ENCODE measurements around the gene UNC13B. TPM values are rescaled to one million over a fixed set of nuclear protein-coding genes. Genes with fewer than 3 reads are reported as not detected.

UNC13B gene
- 24.5 and 24.9 TPM in 2 replicates for total RNA-seq
- long read RNA-seq, partial matches to known transcripts: 25 of 29 reads
- long read RNA-seq, other reads (novel, unspliced or antisense): 4 of 29 reads

- peak within 1 kb of the TSS; percentile 94 for H3K4me3 Mint-ChIP-seq (ENCODE audit: unreplicated experiment)
- peak within 1 kb of the TSS; percentile 87 for H3K27ac Mint-ChIP-seq (ENCODE audit: unreplicated experiment)
- TF ChIP-seq, protein P1, sequence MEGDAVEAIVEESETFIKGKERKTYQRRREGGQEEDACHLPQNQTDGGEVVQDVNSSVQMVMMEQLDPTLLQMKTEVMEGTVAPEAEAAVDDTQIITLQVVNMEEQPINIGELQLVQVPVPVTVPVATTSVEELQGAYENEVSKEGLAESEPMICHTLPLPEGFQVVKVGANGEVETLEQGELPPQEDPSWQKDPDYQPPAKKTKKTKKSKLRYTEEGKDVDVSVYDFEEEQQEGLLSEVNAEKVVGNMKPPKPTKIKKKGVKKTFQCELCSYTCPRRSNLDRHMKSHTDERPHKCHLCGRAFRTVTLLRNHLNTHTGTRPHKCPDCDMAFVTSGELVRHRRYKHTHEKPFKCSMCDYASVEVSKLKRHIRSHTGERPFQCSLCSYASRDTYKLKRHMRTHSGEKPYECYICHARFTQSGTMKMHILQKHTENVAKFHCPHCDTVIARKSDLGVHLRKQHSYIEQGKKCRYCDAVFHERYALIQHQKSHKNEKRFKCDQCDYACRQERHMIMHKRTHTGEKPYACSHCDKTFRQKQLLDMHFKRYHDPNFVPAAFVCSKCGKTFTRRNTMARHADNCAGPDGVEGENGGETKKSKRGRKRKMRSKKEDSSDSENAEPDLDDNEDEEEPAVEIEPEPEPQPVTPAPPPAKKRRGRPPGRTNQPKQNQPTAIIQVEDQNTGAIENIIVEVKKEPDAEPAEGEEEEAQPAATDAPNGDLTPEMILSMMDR (IDR thresholded peaks at IDR 0.05): peak; percentile 30
Observed at GRCh38 chr9:35161713-35162604, at the start of gene UNC13B. Gene UNC13B, plus strand, starts transcription at chr9:35162009. Its CDS starts 275 bp downstream, at chr9:35162284.

DNA sequence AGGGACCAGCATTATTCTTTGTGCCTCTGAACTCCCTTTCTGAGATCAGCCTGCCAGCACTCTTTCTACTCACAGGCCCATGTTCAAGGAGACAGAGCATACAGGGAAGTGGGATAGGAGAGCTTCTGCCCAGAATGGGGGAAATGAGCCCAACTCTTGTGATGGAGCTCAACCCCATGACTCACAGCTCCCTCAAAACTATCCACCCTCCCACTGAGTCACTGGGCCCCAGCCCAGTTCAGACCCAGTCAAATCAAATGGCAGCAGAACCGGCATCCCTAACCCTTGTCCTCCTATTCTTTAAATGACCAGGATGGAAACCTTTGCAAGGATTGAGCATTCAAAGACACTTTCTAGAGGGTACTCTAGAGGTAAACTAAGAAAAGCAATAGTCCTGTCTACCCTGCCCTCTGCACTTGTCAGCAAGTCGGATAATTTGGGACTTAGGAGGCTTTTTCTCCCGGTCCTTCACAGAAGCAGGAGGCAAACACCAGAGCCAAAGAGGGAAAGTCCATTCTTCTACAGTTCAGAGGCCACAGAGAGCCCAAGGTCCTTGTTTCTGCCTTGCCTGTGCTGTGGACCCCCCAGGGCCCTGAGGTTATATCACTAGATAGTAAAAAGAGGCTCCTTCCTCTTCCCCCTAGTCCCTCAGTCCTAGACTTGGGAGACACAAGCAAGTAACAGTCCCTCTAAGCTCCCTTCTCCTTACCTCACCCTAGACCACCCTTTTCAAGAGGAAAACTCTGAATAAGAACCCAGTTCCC lies 49.4 kb upstream of the UNC13B start:
- no peaks in the 10 kb centered on the region for H3K9me3 Mint-ChIP-seq (ENCODE audit: unreplicated experiment)
- H3K4me3 Mint-ChIP-seq (ENCODE audit: unreplicated experiment): peak overlapping the region; percentile 84
- no peaks in the 10 kb centered on the region for H3K36me3 Mint-ChIP-seq (ENCODE audit: unreplicated experiment)
- TF ChIP-seq, protein P1 (IDR thresholded peaks at IDR 0.05): no peak
- DNase-seq (ENCODE audit: extremely low spot score, unreplicated experiment): no peak
- peak overlapping the region; percentile 96 for H3K27ac Mint-ChIP-seq (ENCODE audit: unreplicated experiment)
- H3K27me3 Mint-ChIP-seq (ENCODE audit: unreplicated experiment): no peaks in the 10 kb centered on the region
- peaks cover 59% of the 10 kb centered on the region for H3K4me1 Mint-ChIP-seq (ENCODE audit: unreplicated experiment)

More at GRCh38 chr9:35161713-35162604, at the start of gene UNC13B:
- no peaks in the 10 kb centered on the region for H3K36me3 Mint-ChIP-seq (ENCODE audit: unreplicated experiment)
- H3K27me3 Mint-ChIP-seq (ENCODE audit: unreplicated experiment): no peaks in the 10 kb centered on the region
- peak; percentile 98 for DNase-seq (ENCODE audit: extremely low spot score, unreplicated experiment)
- no peaks in the 10 kb centered on the region for H3K9me3 Mint-ChIP-seq (ENCODE audit: unreplicated experiment)
- H3K4me1 Mint-ChIP-seq (ENCODE audit: unreplicated experiment): peaks cover 20% of the 10 kb centered on the region

GRCh38 chr9:35114113-35114839 lies 47.5 kb upstream of the UNC13B start:
- Mint-ChIP-seq H3K4me1 (ENCODE audit: unreplicated experiment) (peaks cover 59% of the 10 kb centered on the region), H3K36me3 (ENCODE audit: unreplicated experiment) (no peaks in the 10 kb centered on the region), H3K9me3 (ENCODE audit: unreplicated experiment) (no peaks in the 10 kb centered on the region), H3K27me3 (ENCODE audit: unreplicated experiment) (no peaks in the 10 kb centered on the region), H3K27ac (ENCODE audit: unreplicated experiment) (peak overlapping the region; percentile 99), H3K4me3 (ENCODE audit: unreplicated experiment) (peak overlapping the region; percentile 92)
- TF ChIP-seq, protein P1 (IDR thresholded peaks at IDR 0.05): no peak
- peak; percentile 97 for DNase-seq (ENCODE audit: extremely low spot score, unreplicated experiment)

DNA sequence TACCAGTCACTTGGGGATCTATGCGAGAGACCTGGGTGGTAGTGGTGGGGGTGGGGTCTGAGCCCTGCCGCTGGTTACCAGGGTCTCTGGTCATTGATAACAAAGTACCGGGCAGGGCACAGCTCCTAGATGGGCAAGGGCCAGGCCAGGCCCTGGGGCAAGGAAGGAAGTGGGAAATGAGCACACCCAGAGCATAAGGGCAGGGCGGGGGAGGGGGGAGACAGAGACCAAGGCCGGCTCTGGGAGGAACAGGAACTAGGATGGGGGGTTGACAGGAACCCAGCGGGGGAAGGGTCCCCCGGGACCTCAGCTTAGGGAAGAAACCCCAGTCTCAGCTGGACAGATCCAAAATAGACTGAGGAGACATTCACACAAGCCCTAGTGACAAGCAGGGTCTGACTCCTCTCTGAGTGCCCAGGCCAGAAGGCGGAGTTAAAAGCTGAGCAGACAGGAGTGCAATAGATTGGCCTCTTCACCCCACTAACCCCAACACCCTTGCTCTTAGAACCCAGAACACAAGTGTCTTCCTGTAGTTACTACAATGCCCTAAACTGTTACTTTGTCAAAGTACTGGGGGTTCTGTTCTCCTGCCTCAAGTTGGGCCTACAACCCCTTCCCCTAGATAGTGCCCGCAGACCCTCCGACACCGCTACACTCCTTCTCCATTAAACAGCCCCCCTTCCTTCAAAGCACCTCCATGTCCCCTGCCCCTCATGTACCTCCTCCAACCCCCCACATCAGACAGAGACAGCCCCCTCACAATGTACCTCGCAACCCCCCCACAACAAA lies 46.8 kb upstream of the UNC13B start:
- Mint-ChIP-seq H3K27me3 (ENCODE audit: unreplicated experiment) (no peaks in the 10 kb centered on the region), H3K4me1 (ENCODE audit: unreplicated experiment) (peaks cover 53% of the 10 kb centered on the region), H3K9me3 (ENCODE audit: unreplicated experiment) (no peaks in the 10 kb centered on the region), H3K36me3 (ENCODE audit: unreplicated experiment) (no peaks in the 10 kb centered on the region), H3K27ac (ENCODE audit: unreplicated experiment) (peak overlapping the region; percentile 99), H3K4me3 (ENCODE audit: unreplicated experiment) (peak overlapping the region; percentile 92)
- TF ChIP-seq, protein P1 (IDR thresholded peaks at IDR 0.05): no peak
- no peak for DNase-seq (ENCODE audit: extremely low spot score, unreplicated experiment)
